ENCODE measurements around the gene CERKL. TPM values are rescaled to one million over a fixed set of nuclear protein-coding genes. Genes with fewer than 3 reads are reported as not detected.

CERKL gene
- total and polyA plus RNA-seq, 2 of the 13 experiments (the other 11 are each of a cell fraction or from before 2014, with no cell fraction given), result not detected

- TF ChIP-seq ZFP91 (CRISPR knock-in tag; IDR thresholded peaks at IDR 0.05; ENCODE audit: borderline replicate concordance) (no peak), ZNF569 (CRISPR knock-in tag; IDR thresholded peaks at IDR 0.05; ENCODE audit: borderline replicate concordance) (no peak), ZBTB38 (CRISPR knock-in tag; IDR thresholded peaks at IDR 0.05) (no peak), KDM5A (IDR thresholded peaks at IDR 0.05; ENCODE audit: borderline replicate concordance, low read length) (no peak), RXRA (CRISPR knock-in tag; IDR thresholded peaks at IDR 0.05) (no peak), NCOR1 (IDR thresholded peaks at IDR 0.05; ENCODE audit: borderline replicate concordance, low read length) (no peak), ZNF768 (CRISPR knock-in tag; IDR thresholded peaks at IDR 0.05) (no peak)
- TF ChIP-seq, protein P1, sequence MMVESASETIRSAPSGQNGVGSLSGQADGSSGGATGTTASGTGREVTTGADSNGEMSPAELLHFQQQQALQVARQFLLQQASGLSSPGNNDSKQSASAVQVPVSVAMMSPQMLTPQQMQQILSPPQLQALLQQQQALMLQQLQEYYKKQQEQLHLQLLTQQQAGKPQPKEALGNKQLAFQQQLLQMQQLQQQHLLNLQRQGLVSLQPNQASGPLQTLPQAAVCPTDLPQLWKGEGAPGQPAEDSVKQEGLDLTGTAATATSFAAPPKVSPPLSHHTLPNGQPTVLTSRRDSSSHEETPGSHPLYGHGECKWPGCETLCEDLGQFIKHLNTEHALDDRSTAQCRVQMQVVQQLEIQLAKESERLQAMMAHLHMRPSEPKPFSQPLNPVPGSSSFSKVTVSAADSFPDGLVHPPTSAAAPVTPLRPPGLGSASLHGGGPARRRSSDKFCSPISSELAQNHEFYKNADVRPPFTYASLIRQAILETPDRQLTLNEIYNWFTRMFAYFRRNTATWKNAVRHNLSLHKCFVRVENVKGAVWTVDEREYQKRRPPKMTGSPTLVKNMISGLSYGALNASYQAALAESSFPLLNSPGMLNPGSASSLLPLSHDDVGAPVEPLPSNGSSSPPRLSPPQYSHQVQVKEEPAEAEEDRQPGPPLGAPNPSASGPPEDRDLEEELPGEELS (CRISPR knock-in tag; IDR thresholded peaks at IDR 0.05), result no peak
Measured at GRCh38 chr2:181588546-181588945, 68.4 kb downstream of the CERKL start (continued).

DNA sequence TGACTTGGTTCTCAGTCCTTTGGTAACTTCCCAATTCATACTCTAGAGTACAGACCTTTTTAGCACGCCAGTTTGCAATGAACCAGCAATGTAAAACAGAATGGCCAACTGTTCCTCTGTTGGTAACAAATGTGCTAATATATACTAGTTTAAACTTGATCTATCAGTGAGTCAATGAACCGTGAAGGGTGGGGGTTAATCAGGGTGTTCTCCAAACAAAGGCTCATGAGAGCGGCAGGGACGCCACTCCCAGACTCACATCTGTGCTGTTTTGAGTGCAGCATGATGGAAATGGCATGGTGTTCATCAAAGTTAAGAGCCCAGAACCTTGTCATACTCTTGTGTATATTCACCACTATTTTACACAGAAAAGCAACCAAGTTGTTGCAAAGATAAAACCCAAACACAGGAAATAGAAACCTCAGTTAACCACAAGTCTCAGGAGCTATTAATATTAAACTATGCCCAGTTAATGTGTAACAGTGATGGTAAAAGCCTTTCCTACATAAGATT lies 70.3 kb downstream of the CERKL start:
- no peak for FAIRE-seq
- ChIA-PET POLR2A (no interaction called here), CTCF (ENCODE audit: low intra/inter-chr PET ratio, low total read pairs) (no interaction called here)
- Histone ChIP-seq H3K27me3 (ENCODE audit: control insufficient read depth in 1 of 2, insufficient read depth in 2 of 2, low read length in 2 of 2) (no peaks in the 10 kb centered on the region), H2AFZ (ENCODE audit: low read length) (no peak overlapping the region), H3K4me1 (ENCODE audit: insufficient read depth, low read length) (peaks cover 8% of the 10 kb centered on the region; the same call in 1 of the 2 replicates), H4K20me1 (ENCODE audit: insufficient read depth, low read length) (no peaks in the 10 kb centered on the region), H3K9ac (ENCODE audit: insufficient read depth, low read depth, low read length) (no peak overlapping the region), H3K36me3 (replicated peaks in 1 of 2; ENCODE audit: control insufficient read depth in 1 of 2, insufficient read depth in 2 of 2, low read length in 2 of 2) (no peaks in the 10 kb centered on the region), H3K27ac (ENCODE audit: extremely low read length, insufficient read depth, low read length) (no peak overlapping the region), H3K4me3 (replicated peaks in 1 of 3; ENCODE audit: insufficient read depth in 1 of 3, low read depth in 2 of 3, low read length in 3 of 3) (no peak overlapping the region), H3K9me3 (ENCODE audit: low read length) (no peaks in the 10 kb centered on the region), H3K4me2 (ENCODE audit: low read depth, low read length) (no peak overlapping the region), H3K79me2 (ENCODE audit: insufficient read depth, low read length) (no peaks in the 10 kb centered on the region)
- intact Hi-C loops (cut with micrococcal nuclease; ENCODE audit: unreplicated experiment), result no loop called here
- no peak for DNase-seq (ENCODE audit: low spot score)
- no peak for ATAC-seq
- no peak for TF ChIP-seq LRRFIP1 (CRISPR knock-in tag; conservative IDR thresholded peaks at IDR 0.05)
- TF ChIP-seq, protein P2, sequence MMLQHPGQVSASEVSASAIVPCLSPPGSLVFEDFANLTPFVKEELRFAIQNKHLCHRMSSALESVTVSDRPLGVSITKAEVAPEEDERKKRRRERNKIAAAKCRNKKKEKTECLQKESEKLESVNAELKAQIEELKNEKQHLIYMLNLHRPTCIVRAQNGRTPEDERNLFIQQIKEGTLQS (CRISPR knock-in tag; IDR thresholded peaks at IDR 0.05), result no peak
- in situ Hi-C loops (cut with HindIII; ENCODE audit: extremely low pct_ligation_motif_present, low pct_unique_long_range_greater_than_20kb), result no loop called here
- WGBS (ENCODE audit: low lambda C conversion rate), result 2% methylated on average over 4 of the region's 4 CpGs
- no TSS peak for BruUV-seq (replicated peaks)
